K562 (cell line): ENCODE data around the gene SGMS1. TPM values are rescaled to one million over a fixed set of nuclear protein-coding genes. Genes with fewer than 3 reads are reported as not detected.

ENCODE experiments used
- ARID1B ChIP-seq: fragments of 450-650 bp; IDR thresholded peaks from 2 replicates; pipeline ENCODE4 v1.6.1; 2016; ENCODE audit warnings: antibody characterized with exemption, mild to moderate bottlenecking, inconsistent platforms
- ATF1 ChIP-seq, 2 experiments: fragments of 450-650 bp in 1 of 2; IDR thresholded peaks; 2 replicates each; pipeline ENCODE4 v1.6.1; 2016; ENCODE audit warnings: missing compliant biosample characterization in 1 of 2, missing genetic modification characterization in 1 of 2
- CXXC5 ChIP-seq: fragments of 250-450 bp; sonication (Bioruptor Pico); IDR thresholded peaks from 2 replicates; pipeline ENCODE4 v1.8.0; 2022; ENCODE audit warnings: inconsistent platforms, mild to moderate bottlenecking, moderate library complexity
- HMBOX1 ChIP-seq: sonication (generic); IDR thresholded peaks from 2 replicates; pipeline ENCODE4 v1.6.1; 2016
- MAZ ChIP-seq, 2 experiments: fragments of 450-650 bp in 1 of 2; sonication (generic) in 1 of 2; formaldehyde crosslinking; IDR thresholded peaks in 1 of 2; conservative IDR thresholded peaks in 1 of 2; 2 replicates each; pipeline versions ENCODE4 v1.4.0 to v1.5.0; 2020; ENCODE audit warnings: mild to moderate bottlenecking in 1 of 2, missing genetic modification reagents in 1 of 2
- MEIS2 ChIP-seq: fragments of 450-650 bp; IDR thresholded peaks from 2 replicates; pipeline ENCODE4 v1.6.1; 2014; ENCODE audit warnings: mild to moderate bottlenecking; ENCODE audit not compliant: partially characterized antibody
- RCOR1 ChIP-seq, 2 experiments: IDR thresholded peaks; 2 replicates each; pipeline ENCODE4 v1.6.1; 2012; ENCODE audit warnings: low read depth in 2 of 2, low read length in 2 of 2, borderline replicate concordance in 1 of 2, improper control_type of control experiment in 1 of 2
- SOX6 ChIP-seq: fragments of 450-650 bp; IDR thresholded peaks from 2 replicates; pipeline ENCODE4 v1.6.1; 2014; ENCODE audit warnings: mild to moderate bottlenecking
- TBL1XR1 ChIP-seq, 2 experiments: IDR thresholded peaks; 2 replicates each; pipeline ENCODE4 v1.6.1; 2012; ENCODE audit warnings: improper control_type of control experiment in 2 of 2, low read length in 2 of 2, mild to moderate bottlenecking in 1 of 2
- TCF7 ChIP-seq: sonication (generic); IDR thresholded peaks from 2 replicates; pipeline ENCODE4 v1.6.1; 2016; ENCODE audit warnings: antibody characterized with exemption, borderline replicate concordance
- ZNF253 ChIP-seq: fragments of 250-450 bp; sonication (Bioruptor Pico); conservative IDR thresholded peaks from 2 replicates; pipeline ENCODE4 v1.6.1; 2021; ENCODE audit warnings: mild to moderate bottlenecking
- ZNF407 ChIP-seq: fragments of 450-650 bp; IDR thresholded peaks from 2 replicates; pipeline ENCODE4 v1.6.1; 2016; ENCODE audit warnings: low read depth
- ZNF507 ChIP-seq: conservative IDR thresholded peaks from 2 replicates; pipeline ENCODE4 v1.6.1; 2017; ENCODE audit warnings: missing genetic modification characterization, missing compliant biosample characterization
- ZNF830 ChIP-seq: fragments of 250-450 bp; sonication (Bioruptor Pico); IDR thresholded peaks from 2 replicates; pipeline ENCODE4 v1.5.0; 2021; ENCODE audit warnings: mild to moderate bottlenecking
- polyA plus RNA-seq, 8 experiments: library from polyadenylated mRNA; depleted of rRNA in 4 of 8; stranded (reverse) in 5 of 8; unstranded in 3 of 8; fragments of >200 nt; fragmentation: Nextera tagmentation in 2 of 8; fragmentation: Illumina TruSeq in 1 of 8; extraction: Ambion mirVana in 2 of 8; extraction: Trizol in 1 of 8; gene quantifications; 2 replicates each; pipeline versions ENCODE4 v1.2.1 to v1.2.3, GENCODE V29; 2011 to 2014; ENCODE audit warnings: inconsistent platforms in 1 of 8, missing spikeins in 1 of 8
- total RNA-seq, 7 experiments: library from RNA; depleted of rRNA in 6 of 7; stranded (reverse); fragments of >200 nt in 6 of 7; fragmentation: Illumina TruSeq in 2 of 7; extraction: Trizol in 2 of 7; gene quantifications; 2 replicates each; pipeline versions ENCODE4 v1.2.1 to v1.2.3, GENCODE V29; 2011 to 2021; ENCODE audit warnings: low replicate concordance in 1 of 7
- TF ChIP-seq, protein P1 (sequence below): fragments of 450-650 bp; formaldehyde crosslinking; conservative IDR thresholded peaks from 2 replicates; pipeline ENCODE4 v1.4.0; 2022; ENCODE audit warnings: mild to moderate bottlenecking, missing genetic modification characterization

The SGMS1 gene
- total and polyA plus RNA-seq, 9 of the 15 experiments (the other 6 are each of a cell fraction or from before 2014, with no cell fraction given), result 22.6 to 232 (median 82.2) TPM

- TF ChIP-seq TBL1XR1 (IDR thresholded peaks at IDR 0.05; ENCODE audit: low read length in 2 of 2), result peak in 1 of 2 experiments; percentile 31; a peak in 1 of 4 replicates
- no peak for TF ChIP-seq ZNF253 (CRISPR knock-in tag)
- no peak for TF ChIP-seq ZNF830
- no peak for TF ChIP-seq SOX6
- TF ChIP-seq ZNF407, result no peak
- TF ChIP-seq, protein P1, sequence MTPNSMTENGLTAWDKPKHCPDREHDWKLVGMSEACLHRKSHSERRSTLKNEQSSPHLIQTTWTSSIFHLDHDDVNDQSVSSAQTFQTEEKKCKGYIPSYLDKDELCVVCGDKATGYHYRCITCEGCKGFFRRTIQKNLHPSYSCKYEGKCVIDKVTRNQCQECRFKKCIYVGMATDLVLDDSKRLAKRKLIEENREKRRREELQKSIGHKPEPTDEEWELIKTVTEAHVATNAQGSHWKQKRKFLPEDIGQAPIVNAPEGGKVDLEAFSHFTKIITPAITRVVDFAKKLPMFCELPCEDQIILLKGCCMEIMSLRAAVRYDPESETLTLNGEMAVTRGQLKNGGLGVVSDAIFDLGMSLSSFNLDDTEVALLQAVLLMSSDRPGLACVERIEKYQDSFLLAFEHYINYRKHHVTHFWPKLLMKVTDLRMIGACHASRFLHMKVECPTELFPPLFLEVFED (CRISPR knock-in tag), result no peak
- TF ChIP-seq MAZ (CRISPR knock-in tag; conservative IDR thresholded peaks at IDR 0.05 in 1 of 2, IDR thresholded peaks at IDR 0.05 in 1 of 2), result 0 out of 4 replicates have a peak, but pooled peaks of 1 of the 2 experiments have one; percentile 26
- TF ChIP-seq ZNF507 (tag), result 0 out of 2 replicates have a peak, but pooled peaks have one; percentile 19
- TF ChIP-seq RCOR1 (IDR thresholded peaks at IDR 0.05; ENCODE audit: borderline replicate concordance in 1 of 2, low read depth in 2 of 2, low read length in 2 of 2), result peak in 1 of 2 experiments; percentile 65; a peak in 1 of 4 replicates
- no peak for TF ChIP-seq ATF1 (CRISPR knock-in tag; IDR thresholded peaks at IDR 0.05)
- peak; percentile 29; the same call in 1 of the 2 replicates for TF ChIP-seq ATF1 (tag; IDR thresholded peaks at IDR 0.05)
- TF ChIP-seq HMBOX1, result peak; percentile 87
- peak; percentile 45; the same call in 1 of the 2 replicates for TF ChIP-seq ARID1B
- TF ChIP-seq TCF7, result no peak
- TF ChIP-seq CXXC5 (CRISPR knock-in tag), result no peak; the same call in 1 of the 2 replicates
- peak; percentile 95 for TF ChIP-seq MEIS2
Measured at GRCh38 chr10:50527442-50528043, 96.2 kb downstream of the SGMS1 start (continued).
